Limb (tissue), 2 donors: ENCODE measurements around the gene NKIRAS1.

ENCODE experiments used
- DNase-seq, 2 donors: peaks; one replicate each; pipeline ENCODE4 v3.0.0-alpha.2; 2016; ENCODE audit errors: extremely low spot score in 2 of 2

The NKIRAS1 gene

GRCh38 chr3:23916886-23917678 is at the start of gene NKIRAS1, which contains the start of gene RPL15:
TSS of gene NKIRAS1 (minus strand) at chr3:23916990. CDS start at chr3:23910904, 6,086 bp downstream.
TSS of gene RPL15 (plus strand) at chr3:23917132. CDS start at chr3:23917860, 728 bp downstream.
- peak; percentile 97 to 98 for DNase-seq

DNA sequence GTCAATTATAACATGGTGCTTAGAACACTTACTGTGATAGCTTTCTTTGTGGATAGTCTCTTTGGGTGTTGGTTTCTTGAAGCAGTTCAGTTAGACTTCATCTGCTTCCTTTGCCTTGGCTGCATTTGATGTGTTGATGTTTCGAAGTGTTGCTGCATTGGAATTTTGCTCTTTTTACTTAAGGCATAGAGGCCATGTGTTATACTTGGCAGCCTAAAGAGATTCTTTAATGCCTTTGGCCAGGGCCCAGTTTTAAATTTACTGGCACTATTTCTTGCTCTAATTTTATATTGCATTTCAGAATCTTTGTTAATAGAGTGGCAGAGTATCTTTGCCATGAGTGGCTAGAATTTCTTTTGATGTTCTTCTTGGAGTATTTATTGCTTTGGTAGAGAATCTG is 49.5 kb upstream of the NKIRAS1 start:
- DNase-seq: peak in 1 of 2 donors; percentile 71

DNA sequence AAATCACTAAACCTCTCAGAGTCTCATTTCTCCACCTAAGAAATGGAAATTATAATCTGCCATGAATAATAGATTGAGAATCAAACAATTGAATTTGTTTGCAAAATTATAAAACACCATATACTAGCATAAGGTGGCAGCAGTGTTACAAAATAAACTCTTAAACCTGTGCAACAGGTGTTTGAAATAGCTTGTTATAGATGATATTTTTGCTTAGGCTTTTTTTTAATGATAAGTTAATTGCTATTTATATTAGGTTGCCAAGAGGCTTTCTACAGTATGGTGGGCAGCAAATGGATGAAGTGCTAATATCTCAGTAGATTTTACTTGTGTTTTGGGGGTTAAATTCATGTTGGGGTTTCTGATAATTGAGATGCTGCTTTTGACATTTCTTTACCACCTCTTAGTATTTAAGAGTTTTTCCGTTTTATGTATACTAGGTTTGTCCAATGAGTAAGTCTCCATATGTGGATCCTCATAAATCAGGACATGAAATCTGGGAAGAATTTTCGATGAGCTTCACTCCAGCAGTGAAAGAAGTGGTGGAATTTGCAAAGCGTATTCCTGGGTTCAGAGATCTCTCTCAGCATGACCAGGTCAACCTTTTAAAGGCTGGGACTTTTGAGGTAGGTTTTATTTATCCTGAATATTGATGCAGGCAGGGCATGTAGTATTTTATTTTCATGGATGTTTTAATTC is 47.9 kb upstream of the NKIRAS1 start:
- DNase-seq: no peak

DNA sequence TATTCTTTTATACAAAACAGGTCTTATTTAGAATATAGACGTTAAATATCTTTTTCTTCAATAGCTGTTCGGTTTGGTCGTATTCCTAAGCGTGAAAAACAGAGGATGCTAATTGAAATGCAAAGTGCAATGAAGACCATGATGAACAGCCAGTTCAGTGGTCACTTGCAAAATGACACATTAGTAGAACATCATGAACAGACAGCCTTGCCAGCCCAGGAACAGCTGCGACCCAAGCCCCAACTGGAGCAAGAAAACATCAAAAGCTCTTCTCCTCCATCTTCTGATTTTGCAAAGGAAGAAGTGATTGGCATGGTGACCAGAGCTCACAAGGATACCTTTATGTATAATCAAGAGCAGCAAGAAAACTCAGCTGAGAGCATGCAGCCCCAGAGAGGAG is 45.1 kb upstream of the NKIRAS1 start:
- no peak for DNase-seq

GRCh38 chr3:23961066-23961465 is 44.3 kb upstream of the NKIRAS1 start:
- DNase-seq: no peak

- no peak for DNase-seq
These were observed 43.9 kb upstream of the NKIRAS1 start for GRCh38 chr3:23960649-23961048.

- no peak for DNase-seq
These were observed 42.5 kb upstream of the NKIRAS1 start for GRCh38 chr3:23959135-23959900.

- DNase-seq: no peak
These were observed 39.9 kb upstream of the NKIRAS1 start for GRCh38 chr3:23956701-23957100.

DNA sequence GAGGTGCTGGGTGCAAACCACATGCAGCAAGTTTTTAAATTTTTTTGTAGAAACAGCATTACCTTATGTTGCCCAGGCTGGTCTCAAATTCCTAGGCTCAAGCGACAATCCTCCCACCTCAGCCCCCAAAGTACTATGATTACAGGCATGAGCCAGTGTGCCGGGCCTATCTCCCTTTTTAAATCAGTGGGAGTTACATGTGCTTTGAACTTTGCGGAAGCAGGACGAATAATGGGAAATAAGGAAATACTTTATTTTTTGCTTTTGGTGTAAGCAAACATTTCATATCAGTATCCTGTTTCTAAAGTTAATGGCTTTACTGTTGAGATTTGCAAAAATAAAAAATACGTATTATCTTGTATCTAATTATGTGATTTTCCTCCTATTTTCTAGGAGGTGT is 37.4 kb upstream of the NKIRAS1 start:
- DNase-seq: no peak

DNA sequence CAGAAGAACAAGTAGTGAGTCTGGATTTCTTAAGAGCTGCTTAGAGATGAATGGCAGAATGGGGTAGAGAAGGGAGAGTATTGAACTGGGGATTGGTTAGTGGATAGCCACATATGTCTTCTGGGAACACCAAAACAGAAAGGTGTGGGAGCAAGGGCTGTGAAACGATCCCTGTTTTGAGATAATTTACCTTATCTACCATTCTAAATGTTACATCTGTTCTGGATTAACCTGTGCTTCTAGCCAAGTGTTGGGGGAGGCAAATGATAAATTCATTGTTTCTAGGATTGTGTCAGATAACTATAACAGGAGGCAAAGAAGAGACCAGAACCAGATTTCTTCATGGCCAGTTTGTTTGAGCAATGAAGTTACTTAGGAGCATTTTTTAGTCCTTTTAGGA is 36.7 kb upstream of the NKIRAS1 start:
- no peak for DNase-seq

DNA sequence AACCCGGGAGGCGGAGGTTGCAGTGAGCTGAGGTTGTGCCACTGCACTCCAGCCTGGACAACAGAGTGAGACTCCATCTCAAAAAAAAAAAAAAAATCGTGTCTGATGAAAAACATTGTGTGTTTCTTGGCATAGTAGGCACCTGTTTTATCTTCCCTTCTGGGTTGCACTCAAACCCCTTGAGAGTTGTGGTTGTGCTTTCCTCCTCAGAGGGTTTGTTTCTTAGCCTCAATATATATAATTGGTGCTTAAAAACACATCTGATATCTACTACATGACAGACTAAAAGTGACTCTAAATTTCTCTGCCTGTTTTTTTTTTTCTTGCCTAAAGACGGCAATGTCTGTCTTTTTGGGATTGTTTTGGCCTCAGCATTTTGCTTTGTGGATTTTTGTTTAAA is 35.9 kb upstream of the NKIRAS1 start:
- no peak for DNase-seq

DNA sequence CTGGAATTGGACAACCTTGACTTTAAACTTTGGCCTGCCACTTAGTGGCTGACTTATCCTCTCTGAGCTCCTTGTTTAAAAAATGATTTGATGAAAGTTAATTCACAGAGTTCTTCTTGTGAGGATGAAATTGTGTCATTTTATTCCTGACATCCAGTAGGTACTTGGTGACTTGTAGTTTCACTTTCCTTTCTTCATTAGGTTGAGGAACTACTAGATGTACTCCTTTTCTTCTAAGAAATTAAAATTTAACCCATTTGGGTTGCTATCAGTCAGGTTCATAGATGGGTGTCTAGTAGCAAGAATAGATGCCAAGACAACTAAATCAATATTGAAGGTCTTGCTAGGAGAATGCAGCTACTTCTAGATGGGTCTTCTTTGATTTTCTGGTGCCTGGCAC is 33.5 kb upstream of the NKIRAS1 start:
- no peak for DNase-seq

DNA sequence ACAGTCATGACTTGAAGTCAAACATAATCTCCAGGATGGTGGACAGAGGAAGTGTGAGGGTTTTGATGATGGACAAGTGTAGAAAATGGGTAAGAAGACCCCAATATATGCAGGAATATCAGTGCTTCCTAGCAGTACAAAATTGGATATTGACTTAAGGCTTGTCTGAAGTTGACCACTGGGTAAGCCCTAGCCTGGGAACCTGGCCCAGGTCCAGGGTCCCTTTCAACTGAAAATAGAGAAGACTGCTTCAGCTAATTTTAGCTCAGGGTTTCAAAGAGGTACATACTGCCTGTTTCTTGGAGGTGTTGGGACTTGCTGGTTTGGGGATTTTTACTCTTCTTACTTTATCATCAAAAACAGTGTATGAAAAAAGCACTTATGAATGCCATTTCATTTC is 33.0 kb upstream of the NKIRAS1 start:
- no peak for DNase-seq

DNA sequence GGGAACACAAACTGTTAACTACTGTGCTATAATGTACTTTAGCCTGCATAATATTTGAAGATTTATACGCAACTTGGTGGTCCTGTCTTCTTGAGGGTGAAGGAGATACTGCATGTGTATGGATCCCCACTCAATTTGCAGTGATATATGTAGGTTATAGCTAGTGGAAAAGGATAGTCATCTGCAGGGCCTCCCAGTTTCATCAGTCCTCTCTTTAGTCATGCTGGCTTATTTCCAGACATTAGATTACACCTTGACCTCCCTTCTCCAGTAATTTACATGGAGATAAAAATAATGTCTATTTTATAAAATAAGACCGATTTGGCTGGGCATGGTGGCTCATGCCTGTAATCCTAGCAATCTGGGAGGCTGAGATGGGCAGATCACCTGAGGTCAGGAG is 32.0 kb upstream of the NKIRAS1 start:
- no peak for DNase-seq

GRCh38 chr3:23945913-23946687 is 29.3 kb upstream of the NKIRAS1 start:
- DNase-seq: peak; percentile 95 to 98

- no peak for DNase-seq
These were observed 28.8 kb upstream of the NKIRAS1 start for GRCh38 chr3:23945663-23945912.

DNA sequence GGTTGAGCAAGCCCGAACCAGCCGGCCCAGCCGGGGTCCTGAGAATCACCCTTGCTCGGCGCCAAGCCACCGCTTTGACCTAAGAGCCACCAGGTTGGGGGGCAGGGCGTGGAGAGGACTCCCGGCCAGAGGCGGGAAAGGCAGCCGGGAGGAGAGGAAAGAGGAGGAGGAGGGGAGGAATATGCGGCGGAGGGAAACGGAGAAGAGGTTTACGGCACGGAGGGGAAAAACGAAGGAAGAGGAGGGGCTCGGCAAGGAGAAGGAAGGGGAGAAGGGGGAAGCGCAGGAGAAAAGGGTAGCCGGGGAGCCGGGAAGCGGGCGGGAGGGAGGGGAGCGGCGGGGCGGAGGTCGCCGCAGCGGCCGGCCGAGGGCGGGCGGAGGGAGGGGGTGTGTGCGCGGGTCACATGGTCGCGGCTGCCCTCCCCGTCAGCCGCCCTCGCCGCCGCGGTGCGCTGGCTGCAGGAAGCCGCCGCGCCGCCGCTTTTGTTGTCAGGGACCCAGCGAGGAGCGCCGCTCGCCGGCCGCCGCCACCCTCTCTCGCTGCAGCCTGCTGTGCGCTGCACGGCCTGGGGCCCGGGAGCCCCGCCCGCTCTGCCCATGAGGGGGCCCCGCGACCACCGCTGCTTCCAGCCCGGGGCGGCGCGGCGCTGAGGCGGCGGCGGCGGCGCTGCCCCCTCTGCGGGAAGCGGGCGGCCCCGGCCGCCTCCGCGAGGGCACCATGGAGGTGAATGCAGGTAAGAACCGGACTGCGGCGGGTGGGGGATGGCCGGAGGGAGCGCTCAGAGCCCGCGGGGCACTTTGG is 28.3 kb upstream of the NKIRAS1 start, which contains the start of gene NR1D2:
NR1D2 (plus strand) TSS at position 426 of the 802 bp plus-strand sequence; CDS start at position 719, 293 bp downstream.
- DNase-seq: peak; percentile 81 to 90

- DNase-seq: no peak
These were observed 27.4 kb upstream of the NKIRAS1 start for GRCh38 chr3:23944007-23944783.

GRCh38 chr3:23942546-23942945 is 25.8 kb upstream of the NKIRAS1 start:
- DNase-seq: no peak

DNA sequence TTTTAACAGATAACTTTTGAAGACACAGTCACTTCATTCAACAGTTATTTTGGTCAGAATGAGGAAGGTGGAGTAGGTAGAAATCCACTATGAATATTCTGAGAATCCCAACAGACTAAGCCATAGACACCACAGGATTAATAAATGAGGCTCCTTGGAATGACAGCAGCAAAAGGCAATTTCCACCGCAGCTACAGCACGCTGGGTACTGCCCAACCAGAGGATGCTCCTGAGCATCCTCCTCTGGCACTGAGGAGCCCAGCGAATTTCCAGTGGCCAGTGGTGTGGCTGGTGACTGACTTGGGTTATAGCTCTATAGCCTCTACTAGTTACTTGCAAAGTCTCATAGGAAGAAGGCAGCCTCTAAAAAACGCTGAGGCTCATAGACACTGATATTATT is 24.6 kb upstream of the NKIRAS1 start:
- no peak for DNase-seq
